Neutrophil (primary cell): Measurements from ENCODE around the gene UIMC1.
"Not testable (repeated sequence)": the region's sequence is repeated elsewhere in the genome, so short reads cannot be mapped to it uniquely, and the experiment has no call there.

ENCODE experiments used
- H3K27ac ChIP-seq: fragments of 200-600 bp; sonication (generic); 2 replicates; pipeline ENCODE4 v1.5.1; 2016; ENCODE audit warnings: mild to moderate bottlenecking, moderate library complexity
- H3K27me3 ChIP-seq: fragments of 200-600 bp; sonication (generic); 2 replicates; pipeline ENCODE4 v1.6.0; 2016; ENCODE audit warnings: mild to moderate bottlenecking
- H3K36me3 ChIP-seq: fragments of 200-600 bp; sonication (generic); 2 replicates; pipeline ENCODE4 v1.5.1; 2017
- H3K4me1 ChIP-seq, 2 experiments: fragments of 200-600 bp in 1 of 2; sonication (generic) in 1 of 2; 1 replicate in 1 of 2; 2 replicates in 1 of 2; pipeline versions ENCODE4 v1.5.1 to v1.6.1; 2013 to 2016; ENCODE audit warnings: low read depth in 1 of 2, low read length in 1 of 2, mild to moderate bottlenecking in 1 of 2, moderate library complexity in 1 of 2; ENCODE audit not compliant: control insufficient read depth in 1 of 2, insufficient read depth in 1 of 2
- H3K4me3 ChIP-seq, 2 experiments: fragments of 200-600 bp in 1 of 2; sonication (generic) in 1 of 2; 1 replicate in 1 of 2; 2 replicates in 1 of 2; pipeline ENCODE4 v1.5.1; 2013 to 2016; ENCODE audit warnings: low read depth in 1 of 2, low read length in 1 of 2, mild to moderate bottlenecking in 1 of 2, moderate library complexity in 1 of 2
- H3K9me3 ChIP-seq: fragments of 200-600 bp; sonication (generic); 2 replicates; pipeline ENCODE4 v1.5.1; 2016
- CTCF ChIP-seq: fragments of 200-600 bp; sonication (generic); IDR thresholded peaks from 2 replicates; pipeline ENCODE4 v1.5.1; 2016; ENCODE audit warnings: antibody characterized with exemption

Gene UIMC1

GRCh38 chr5:177006265-177006972 is at the start of gene UIMC1:
Gene UIMC1 (minus strand): TSS chr5:177006779. CDS start chr5:176982615, 24,164 bp downstream.
- TF ChIP-seq CTCF, result peak; percentile 28
- Histone ChIP-seq H3K9me3 (no peaks in the 10 kb centered on the region), H3K27ac (peak within 1 kb of the TSS; percentile 98)

GRCh38 chr5:177049285-177049684 is 42.7 kb upstream of the UIMC1 start:
- H3K36me3 ChIP-seq, result peaks cover 78% of the 10 kb centered on the region
- H3K4me3 ChIP-seq, result no peak overlapping the region
- H3K27me3 ChIP-seq, result no peaks in the 10 kb centered on the region
- no peaks in the 10 kb centered on the region for H3K9me3 ChIP-seq
- H3K27ac ChIP-seq, result no peak overlapping the region
- TF ChIP-seq CTCF, result no peak
- H3K4me1 ChIP-seq, result no peaks in the 10 kb centered on the region

More at GRCh38 chr5:177006265-177006972, at the start of gene UIMC1:
- Histone ChIP-seq H3K36me3 (peaks cover 5% of the 10 kb centered on the region), H3K4me3 (peak within 1 kb of the TSS; percentile 84 to 97), H3K27me3 (no peaks in the 10 kb centered on the region), H3K4me1 (peaks cover 22 to 29% of the 10 kb centered on the region in 2 experiments)

- peaks cover 79% of the 10 kb centered on the region for H3K36me3 ChIP-seq
- not testable (repeated sequence) for H3K4me1 ChIP-seq, H3K9me3 ChIP-seq, H3K27me3 ChIP-seq, H3K4me3 ChIP-seq, H3K27ac ChIP-seq
These were observed 42.0 kb upstream of the UIMC1 start for GRCh38 chr5:177048531-177048930.

DNA sequence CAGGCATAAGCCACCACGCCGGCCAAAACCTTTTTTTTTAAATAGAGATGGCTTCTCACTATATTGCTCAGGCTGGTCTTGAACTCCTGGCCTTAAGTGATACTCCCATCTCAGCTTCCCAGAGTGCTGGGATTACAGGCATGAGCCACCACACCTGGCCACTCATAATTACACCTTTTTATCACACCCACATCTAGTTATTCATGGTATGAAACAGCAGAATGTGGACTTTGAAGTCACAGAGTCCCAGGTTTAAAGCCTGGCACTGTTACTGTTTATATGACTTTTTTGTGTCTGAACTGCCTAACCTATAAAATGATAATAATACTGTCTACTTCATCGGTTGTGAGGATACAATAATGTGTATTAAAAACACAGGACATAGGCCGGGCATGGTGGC is 39.1 kb upstream of the UIMC1 start:
- Histone ChIP-seq H3K27ac (no peak overlapping the region), H3K36me3 (peaks cover 80% of the 10 kb centered on the region), H3K4me3 (no peak overlapping the region), H3K4me1 (no peaks in the 10 kb centered on the region), H3K27me3 (no peaks in the 10 kb centered on the region), H3K9me3 (no peaks in the 10 kb centered on the region)
- no peak for TF ChIP-seq CTCF

- no peak for TF ChIP-seq CTCF
- Histone ChIP-seq H3K27me3 (no peaks in the 10 kb centered on the region), H3K4me3 (no peak overlapping the region), H3K9me3 (no peaks in the 10 kb centered on the region), H3K36me3 (peaks cover 71% of the 10 kb centered on the region), H3K4me1 (no peaks in the 10 kb centered on the region), H3K27ac (no peak overlapping the region)
These were observed 38.1 kb upstream of the UIMC1 start for GRCh38 chr5:177044641-177045040.

DNA sequence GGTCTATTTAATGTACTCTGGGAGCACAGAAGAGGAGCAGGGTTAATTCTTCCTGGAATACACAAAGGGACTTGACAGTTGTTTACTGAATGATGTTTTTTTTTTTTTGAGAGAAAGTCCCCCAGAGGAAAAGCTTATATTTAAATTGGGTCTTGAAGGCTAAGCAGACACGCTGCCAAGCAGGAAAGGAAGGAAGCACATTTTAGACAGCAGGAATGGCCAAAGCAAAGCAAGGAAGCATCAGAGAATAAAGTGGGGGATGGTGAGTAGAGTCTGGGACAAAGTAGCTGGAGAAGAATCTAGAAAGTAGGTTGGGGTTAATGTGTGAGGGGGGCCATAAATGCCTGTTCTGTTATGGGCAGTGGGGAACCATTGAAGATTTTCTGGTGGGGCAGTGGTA is 37.4 kb upstream of the UIMC1 start:
- H3K4me3 ChIP-seq, result no peak overlapping the region
- H3K36me3 ChIP-seq, result peaks cover 64% of the 10 kb centered on the region
- TF ChIP-seq CTCF, result no peak
- no peaks in the 10 kb centered on the region for H3K4me1 ChIP-seq
- H3K9me3 ChIP-seq, result no peaks in the 10 kb centered on the region
- H3K27ac ChIP-seq, result no peak overlapping the region
- no peaks in the 10 kb centered on the region for H3K27me3 ChIP-seq
